Cardiac fibroblast (primary cell): Measurements from ENCODE around the gene ELOVL6.
A peak's percentile ranks its signal among the peaks of the same experiment; 100 is the strongest.
"Not testable (repeated sequence)": the region's sequence is repeated elsewhere in the genome, so short reads cannot be mapped to it uniquely, and the experiment has no call there.

Experiments used
- DNase-seq, 2 donors: peaks; one replicate each; pipeline versions ENCODE4 v3.0.0 to v3.0.0-alpha.2; 2010; ENCODE audit warnings: low read depth in 2 of 2
- H3K4me3 ChIP-seq, 2 donors: replicated peaks in 1 of 2; 1 replicate in 1 of 2; 2 replicates in 1 of 2; pipeline ENCODE4 v1.5.1; 2011; ENCODE audit warnings: low read depth in 2 of 2, low read length in 2 of 2, mild to moderate bottlenecking in 2 of 2, moderate library complexity in 1 of 2
- TF ChIP-seq, protein P1 (sequence below): IDR thresholded peaks from one replicate; pipeline ENCODE4 v1.5.1; 2011; ENCODE audit warnings: low read depth, mild to moderate bottlenecking, low read length, inconsistent platforms

Gene ELOVL6, protein sequence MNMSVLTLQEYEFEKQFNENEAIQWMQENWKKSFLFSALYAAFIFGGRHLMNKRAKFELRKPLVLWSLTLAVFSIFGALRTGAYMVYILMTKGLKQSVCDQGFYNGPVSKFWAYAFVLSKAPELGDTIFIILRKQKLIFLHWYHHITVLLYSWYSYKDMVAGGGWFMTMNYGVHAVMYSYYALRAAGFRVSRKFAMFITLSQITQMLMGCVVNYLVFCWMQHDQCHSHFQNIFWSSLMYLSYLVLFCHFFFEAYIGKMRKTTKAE

DNA sequence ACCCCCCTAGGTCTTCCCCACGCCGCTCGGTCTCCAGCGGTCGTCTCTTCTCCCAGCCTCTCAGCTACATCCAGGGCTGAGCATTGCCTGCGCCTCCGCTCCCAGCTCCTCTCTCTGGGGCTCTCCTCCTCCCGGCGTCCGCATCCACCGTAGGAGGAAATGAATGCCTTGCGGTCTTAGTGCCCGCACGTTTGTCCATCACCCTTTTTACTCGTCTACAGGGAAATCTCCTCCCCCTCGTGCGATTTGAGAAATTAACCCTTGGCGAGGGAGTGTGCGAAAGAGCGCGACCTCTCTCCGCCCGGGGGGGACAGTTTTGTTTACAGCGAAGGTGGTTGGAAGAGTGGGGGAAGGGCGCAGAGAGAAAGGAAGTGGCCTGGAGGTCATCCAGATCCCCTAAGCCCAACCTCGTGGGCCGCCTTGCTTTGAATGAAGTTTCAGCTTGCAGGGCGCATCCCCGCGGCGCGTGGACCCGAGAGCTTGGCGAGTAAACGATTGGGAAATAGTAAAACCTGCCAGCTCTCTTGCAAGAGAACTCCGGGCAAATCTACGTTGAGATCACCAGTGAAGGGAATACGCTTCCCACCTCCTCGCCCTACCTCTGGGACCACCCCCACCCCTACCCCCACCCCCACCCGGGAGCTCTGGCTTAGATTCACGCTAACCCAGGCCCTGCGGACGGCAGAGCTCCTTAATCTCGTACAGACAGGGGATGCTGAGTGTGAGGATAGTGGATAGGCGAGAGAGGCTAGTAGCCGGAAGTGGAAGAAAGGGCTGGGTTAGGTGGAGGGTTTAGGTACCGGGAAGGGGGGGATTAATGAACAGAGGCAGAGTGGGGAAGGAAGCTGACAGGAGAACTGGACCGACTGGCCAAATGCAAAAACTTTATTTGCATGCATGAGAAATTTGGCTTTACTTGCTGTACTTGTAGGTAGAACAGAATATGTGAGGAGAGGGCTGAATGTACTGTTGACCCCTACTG lies at the start of gene ELOVL6:
Gene ELOVL6 (minus strand): TSS at position 181 of the 982 bp plus-strand sequence. CDS start 280 bp downstream, outside the sequence.
- DNase-seq, result peak; percentile 79 to 85
- TF ChIP-seq, protein P1, sequence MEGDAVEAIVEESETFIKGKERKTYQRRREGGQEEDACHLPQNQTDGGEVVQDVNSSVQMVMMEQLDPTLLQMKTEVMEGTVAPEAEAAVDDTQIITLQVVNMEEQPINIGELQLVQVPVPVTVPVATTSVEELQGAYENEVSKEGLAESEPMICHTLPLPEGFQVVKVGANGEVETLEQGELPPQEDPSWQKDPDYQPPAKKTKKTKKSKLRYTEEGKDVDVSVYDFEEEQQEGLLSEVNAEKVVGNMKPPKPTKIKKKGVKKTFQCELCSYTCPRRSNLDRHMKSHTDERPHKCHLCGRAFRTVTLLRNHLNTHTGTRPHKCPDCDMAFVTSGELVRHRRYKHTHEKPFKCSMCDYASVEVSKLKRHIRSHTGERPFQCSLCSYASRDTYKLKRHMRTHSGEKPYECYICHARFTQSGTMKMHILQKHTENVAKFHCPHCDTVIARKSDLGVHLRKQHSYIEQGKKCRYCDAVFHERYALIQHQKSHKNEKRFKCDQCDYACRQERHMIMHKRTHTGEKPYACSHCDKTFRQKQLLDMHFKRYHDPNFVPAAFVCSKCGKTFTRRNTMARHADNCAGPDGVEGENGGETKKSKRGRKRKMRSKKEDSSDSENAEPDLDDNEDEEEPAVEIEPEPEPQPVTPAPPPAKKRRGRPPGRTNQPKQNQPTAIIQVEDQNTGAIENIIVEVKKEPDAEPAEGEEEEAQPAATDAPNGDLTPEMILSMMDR, result no peak
- H3K4me3 ChIP-seq, result peak within 1 kb of the TSS; percentile 79 to 87

DNA sequence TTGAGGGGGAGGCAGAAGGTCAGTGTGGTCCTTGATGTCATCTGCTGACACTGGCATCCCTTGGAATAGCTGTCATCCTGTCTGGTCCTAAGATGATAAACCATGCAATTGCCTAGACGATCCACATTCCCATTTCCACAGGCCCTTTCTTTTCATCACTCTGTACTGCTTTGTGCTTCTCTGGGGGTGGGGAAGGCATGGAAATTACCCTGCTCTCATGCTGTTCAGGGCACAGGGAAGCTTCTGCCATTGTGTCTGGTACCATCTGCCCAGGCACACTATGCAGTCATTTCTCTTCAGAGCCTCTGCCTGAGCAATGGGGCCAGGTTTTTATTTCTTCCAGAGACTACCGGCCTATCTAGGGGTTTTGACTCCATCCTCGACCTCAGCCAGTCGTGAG lies 49.7 kb upstream of the ELOVL6 start:
- TF ChIP-seq, protein P1, result no peak
- H3K4me3 ChIP-seq, result no peak overlapping the region
- no peak for DNase-seq

DNA sequence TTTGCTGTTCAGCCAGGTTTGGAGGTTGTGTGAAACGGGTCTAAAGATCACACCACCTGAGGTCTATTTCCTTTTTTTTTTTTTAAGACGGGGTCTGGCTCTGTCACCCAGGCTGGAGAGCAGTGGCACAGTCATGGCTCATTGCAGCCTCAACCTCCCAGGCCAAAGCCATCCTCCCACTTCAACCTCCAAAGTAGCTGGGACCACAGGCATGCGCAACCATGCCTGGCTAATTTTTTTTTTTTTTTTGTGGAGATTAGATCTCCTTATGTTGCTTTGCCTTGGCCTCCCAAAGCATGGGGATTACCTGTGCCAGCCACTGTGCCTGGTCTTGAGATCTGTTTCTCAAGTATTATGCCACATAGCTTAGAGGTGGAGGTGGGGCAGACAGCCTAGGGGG lies 49.2 kb upstream of the ELOVL6 start:
- no peak for DNase-seq
- H3K4me3 ChIP-seq, result no peak overlapping the region
- TF ChIP-seq, protein P1, result no peak

DNA sequence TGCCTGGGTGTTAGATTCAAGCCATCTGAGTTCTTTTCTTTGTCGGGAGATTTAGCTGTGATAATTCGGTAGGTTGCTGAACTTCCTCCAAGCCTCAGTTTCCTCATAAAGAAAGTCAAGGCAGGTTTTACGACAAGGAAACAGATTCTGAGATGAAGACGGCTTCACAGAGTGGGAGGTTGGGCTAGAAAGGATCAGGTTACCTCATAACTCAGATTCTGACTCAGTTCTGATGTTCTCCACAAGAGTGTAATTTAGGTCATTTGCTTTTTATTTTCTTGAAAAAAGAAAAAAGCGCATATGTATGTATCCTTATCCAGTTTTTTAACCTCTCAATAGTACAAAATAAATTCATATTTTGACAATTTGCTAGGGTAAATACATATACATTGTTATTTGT lies 47.2 kb upstream of the ELOVL6 start:
- H3K4me3 ChIP-seq, result no peak overlapping the region
- TF ChIP-seq, protein P1, result no peak
- DNase-seq, result peak; percentile 16 to 45

DNA sequence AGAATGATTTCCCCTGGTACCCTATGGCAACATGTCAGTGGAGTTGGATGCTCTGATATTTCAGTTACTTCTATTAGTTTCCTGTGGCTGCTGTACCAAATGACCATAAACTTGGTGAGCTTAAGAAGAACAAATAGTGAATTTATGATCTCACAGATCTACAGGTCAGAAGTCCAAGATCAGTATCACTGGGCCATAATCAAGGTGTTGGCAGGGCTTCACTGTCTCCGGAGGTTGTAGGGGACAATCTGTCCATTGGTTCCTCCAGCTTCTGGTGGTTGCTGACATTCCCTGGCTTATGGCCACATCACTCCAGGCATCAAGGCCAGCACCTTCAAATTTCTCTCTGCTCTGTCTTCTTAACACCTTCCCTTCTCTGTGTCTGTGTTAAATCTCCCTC lies 37.9 kb upstream of the ELOVL6 start:
- no peak overlapping the region for H3K4me3 ChIP-seq
- no peak for DNase-seq
- TF ChIP-seq, protein P1, result no peak

DNA sequence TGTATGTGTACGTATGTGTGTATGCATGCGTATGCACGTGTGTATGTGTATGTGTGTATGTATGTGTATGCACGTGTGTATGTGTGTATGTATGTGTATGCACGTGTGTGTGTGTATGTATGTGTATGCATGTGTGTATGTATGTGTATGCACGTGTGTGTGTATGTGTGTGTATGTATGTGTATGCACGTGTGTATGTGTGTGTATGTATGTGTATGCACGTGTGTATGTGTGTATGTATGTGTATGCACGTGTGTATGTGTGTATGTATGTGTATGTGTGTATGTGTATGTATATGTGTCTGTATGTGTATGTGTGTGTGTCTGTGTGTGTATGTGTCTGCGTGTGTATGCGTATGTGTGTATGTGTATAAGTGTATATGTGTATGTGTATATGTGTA lies 35.2 kb upstream of the ELOVL6 start:
- not testable (repeated sequence) for DNase-seq, H3K4me3 ChIP-seq

DNA sequence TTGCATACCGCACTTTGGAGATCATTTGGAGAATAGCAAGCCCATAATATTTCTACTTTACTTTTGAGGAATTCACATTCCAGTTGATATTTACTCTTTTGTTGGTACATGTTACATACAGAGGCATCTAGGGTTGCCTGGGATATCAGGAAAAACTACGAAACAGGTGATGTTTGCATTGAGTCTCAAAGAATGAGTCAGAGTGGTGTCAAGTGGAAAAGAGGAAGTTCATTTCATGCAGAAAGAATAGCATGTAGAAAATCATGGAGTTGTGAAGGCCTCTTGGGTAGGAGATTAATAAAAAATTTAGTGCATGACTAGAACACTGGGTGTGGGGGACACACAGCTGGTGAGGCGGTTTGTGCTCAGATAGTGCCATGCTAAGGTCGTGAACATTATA lies 33.5 kb upstream of the ELOVL6 start:
- DNase-seq, result no peak
- TF ChIP-seq, protein P1, result no peak
- no peak overlapping the region for H3K4me3 ChIP-seq
